Activated T-helper 2 cell treated with anti-CD3 and anti-CD28 coated beads, Interferon-gamma antibody, Interleukin-2, Interleukin-4, amounts not matched to agents 10 μg/mL and 5 μg/mL and 100 μg/mL, durations not matched to agents 14 hours and 24 hours and 36 hours (primary cell): ENCODE results near the gene IFIT3. TPM values are rescaled to one million over a fixed set of nuclear protein-coding genes. Genes with fewer than 3 reads are reported as not detected.

ENCODE experiments used
- DNase-seq: peaks from one replicate; pipeline ENCODE4 v3.0.0; 2021; ENCODE audit warnings: low spot score
- H3K27ac Mint-ChIP-seq: one replicate; pipeline ENCODE4 v1.8.0; 2021; ENCODE audit warnings: mixed read lengths
- H3K27me3 Mint-ChIP-seq: one replicate; pipeline ENCODE4 v1.8.0; 2021; ENCODE audit warnings: low read depth, mixed read lengths
- H3K36me3 Mint-ChIP-seq: one replicate; pipeline ENCODE4 v1.8.0; 2021; ENCODE audit warnings: low read depth, mixed read lengths
- H3K4me1 Mint-ChIP-seq: one replicate; pipeline ENCODE4 v1.8.0; 2021; ENCODE audit warnings: low read depth, mixed read lengths
- H3K4me3 Mint-ChIP-seq: one replicate; pipeline ENCODE4 v1.8.0; 2021; ENCODE audit warnings: low read depth, mild to moderate bottlenecking, moderate library complexity, mixed read lengths
- H3K9me3 Mint-ChIP-seq: one replicate; pipeline ENCODE4 v1.8.0; 2021; ENCODE audit warnings: mixed read lengths
- intact Hi-C: fragments of 100-400 bp; cut with micrococcal nuclease; formaldehyde crosslinking; loops from one replicate; pipeline ENCODE4 v1.15.1; 2023
- total RNA-seq: library from RNA; stranded (reverse); gene quantifications from 2 replicates; pipeline ENCODE4 v1.2.3, GENCODE V29; 2022

The IFIT3 gene
- total RNA-seq, 1 donor from 2014 or later, result 0.94 TPM

DNA sequence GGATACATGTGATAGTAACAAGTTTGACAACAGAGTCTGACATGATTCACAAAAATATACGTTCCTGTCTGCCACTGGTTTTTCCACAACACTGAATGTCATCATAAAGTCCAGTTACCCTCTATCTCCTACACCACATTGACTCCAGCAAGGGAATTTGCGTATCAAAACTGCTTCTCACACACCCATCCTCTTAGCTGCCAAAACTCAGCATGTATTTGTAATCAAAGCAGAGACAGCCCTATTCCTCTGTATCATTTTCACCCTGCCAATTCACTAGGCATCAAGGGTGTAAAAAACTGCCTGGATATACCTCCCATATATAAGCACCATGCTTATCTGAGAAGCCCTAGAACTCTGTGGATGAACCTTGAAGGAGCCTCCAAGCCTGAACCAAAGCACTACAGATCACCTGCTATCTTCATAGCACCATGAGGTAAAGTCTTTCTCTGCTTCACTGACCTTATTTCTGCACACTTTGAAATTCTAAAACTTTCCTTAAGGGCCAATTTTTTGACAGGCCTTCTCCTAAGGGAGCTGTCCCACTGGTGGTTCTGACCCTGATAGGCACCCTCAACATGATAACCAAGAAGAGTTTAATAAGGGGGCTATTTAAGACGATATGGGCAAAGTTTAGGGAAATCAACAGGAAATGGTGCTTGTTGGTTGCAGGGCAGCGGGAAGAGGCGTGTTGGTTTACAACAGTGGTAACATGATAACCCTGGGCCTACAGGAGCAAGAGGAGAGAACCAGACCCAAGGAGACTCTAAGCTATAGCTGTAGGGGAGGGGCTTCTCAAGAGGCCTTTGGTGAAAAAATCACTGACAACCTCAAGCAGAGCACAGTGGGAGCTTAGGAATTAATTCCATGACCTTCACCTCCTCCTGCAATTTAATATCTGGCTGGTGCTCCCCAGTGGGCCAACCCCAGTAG lies 50.2 kb downstream of the IFIT3 start, which contains the start of gene IFIT1B:
IFIT1B (plus strand) TSS at position 352 of the 933 bp plus-strand sequence; CDS start at position 432, 80 bp downstream.
- Mint-ChIP-seq H3K4me3 (no peak within 1 kb of the TSS), H3K4me1 (no peaks in the 10 kb centered on the region), H3K27ac (no peak within 1 kb of the TSS), H3K9me3 (no peaks in the 10 kb centered on the region), H3K36me3 (no peaks in the 10 kb centered on the region), H3K27me3 (peaks cover 17% of the 10 kb centered on the region)
- intact Hi-C loops, result no loop called here
- DNase-seq, result no peak

DNA sequence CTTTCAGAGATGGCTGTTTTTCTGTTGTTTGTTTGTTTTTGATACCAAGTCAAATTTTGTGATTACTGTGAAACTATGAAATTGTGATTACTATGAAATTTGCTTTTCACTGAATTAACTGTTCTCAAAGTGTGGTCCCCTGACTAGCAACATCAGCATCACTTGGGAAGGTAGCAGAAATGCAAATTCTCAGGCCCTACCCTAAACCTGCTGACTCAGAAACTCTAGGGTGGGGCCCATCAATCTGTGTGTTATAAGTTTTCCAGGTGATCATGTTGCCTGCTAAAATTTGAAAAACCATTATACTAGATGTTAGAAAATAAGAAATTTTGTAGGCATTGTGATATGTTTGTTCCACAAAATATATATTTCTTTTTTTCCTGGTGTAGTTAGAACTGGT lies 51.3 kb downstream of the IFIT3 start:
- peaks cover 27% of the 10 kb centered on the region for H3K27me3 Mint-ChIP-seq
- H3K4me1 Mint-ChIP-seq, result no peaks in the 10 kb centered on the region
- intact Hi-C loops, result no loop called here
- no peaks in the 10 kb centered on the region for H3K36me3 Mint-ChIP-seq
- H3K4me3 Mint-ChIP-seq, result no peak overlapping the region
- no peaks in the 10 kb centered on the region for H3K9me3 Mint-ChIP-seq
- no peak for DNase-seq
- H3K27ac Mint-ChIP-seq, result no peak overlapping the region

DNA sequence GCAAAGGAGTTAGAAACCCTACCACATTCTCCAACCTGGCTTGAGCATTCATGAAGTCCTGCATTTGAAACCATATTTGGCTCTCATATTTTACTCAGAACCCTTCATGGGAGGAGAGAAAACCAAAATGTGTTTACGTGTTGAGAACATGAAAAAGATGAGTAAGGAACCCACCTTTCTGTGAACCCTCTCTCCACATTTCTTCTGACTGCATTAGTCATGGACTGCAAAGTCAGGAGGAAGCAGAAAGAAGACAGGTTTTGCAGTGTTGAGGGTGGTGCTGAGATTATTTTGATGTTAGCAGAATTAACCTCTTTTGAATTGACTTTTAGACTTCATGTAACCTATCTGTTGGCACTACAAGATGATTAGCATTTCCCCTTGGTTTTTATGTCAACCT lies 55.0 kb downstream of the IFIT3 start:
- Mint-ChIP-seq H3K27ac (no peak overlapping the region), H3K9me3 (no peaks in the 10 kb centered on the region), H3K27me3 (peaks cover 38% of the 10 kb centered on the region), H3K4me3 (no peak overlapping the region), H3K4me1 (no peaks in the 10 kb centered on the region), H3K36me3 (no peaks in the 10 kb centered on the region)
- intact Hi-C loops, result no loop called here
- no peak for DNase-seq

DNA sequence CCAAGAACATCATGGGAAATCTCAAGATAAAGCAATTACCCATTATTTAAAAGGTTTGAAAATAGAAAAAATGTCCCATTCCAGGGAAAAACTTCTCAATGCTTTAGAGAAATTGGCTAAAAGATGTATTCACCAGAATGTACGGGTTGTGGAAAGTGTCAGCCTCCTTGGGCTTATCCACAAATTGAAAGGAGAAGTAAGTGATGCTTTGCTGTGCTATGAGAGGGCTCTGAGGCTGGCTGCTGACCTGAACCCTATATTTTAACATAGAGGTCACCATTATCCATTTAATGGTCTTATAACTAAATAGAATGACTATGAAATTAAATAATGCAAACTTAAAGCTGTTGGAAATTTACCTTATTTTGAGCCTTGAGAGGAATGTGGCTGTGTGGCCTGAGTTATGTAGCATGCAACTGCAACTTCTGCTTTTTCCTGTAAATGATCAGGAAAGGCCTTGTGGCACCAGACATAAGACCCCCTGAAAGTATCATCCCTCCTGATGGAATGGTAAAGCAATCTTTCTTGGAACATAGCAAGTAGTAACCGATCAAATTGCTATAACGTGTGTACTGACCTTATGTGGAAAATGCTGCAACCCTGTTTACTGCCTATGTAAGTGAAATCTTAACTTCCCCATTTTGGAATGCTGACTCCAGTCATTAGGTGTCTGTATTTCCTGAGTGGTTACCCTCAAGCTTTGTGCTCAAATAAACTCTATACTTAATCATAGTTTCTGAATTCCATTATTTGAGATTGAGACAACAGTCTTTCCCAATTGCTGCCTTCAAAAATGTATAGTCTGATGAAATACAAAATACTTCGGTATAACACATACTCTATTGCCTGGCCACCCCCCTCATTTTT lies 56.9 kb downstream of the IFIT3 start:
- Mint-ChIP-seq H3K9me3 (no peaks in the 10 kb centered on the region), H3K27ac (no peak overlapping the region), H3K36me3 (no peaks in the 10 kb centered on the region), H3K4me3 (no peak overlapping the region), H3K27me3 (peaks cover 36% of the 10 kb centered on the region), H3K4me1 (no peaks in the 10 kb centered on the region)
- intact Hi-C loops, result no loop called here
- DNase-seq, result no peak

DNA sequence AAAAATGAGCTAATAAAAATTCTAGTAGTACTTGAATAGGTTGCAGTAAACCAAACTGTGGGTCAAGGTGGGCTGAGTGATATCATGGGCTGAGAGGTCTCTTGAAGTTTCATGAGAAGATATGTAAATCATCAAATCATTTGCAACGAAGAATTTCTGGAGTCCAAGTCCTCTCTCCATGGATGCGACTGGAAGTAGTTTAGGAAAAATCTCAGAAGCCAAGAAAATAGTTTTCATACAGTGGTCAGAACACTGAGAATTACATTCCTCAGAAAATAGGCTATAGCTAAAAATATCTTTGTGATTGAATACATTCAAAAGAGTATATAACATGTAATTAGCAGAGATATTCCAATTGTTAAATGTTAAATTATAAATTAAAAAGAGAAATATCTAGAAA lies 61.0 kb downstream of the IFIT3 start:
- Mint-ChIP-seq H3K27me3 (peaks cover 24% of the 10 kb centered on the region), H3K4me1 (peaks cover 16% of the 10 kb centered on the region), H3K36me3 (no peaks in the 10 kb centered on the region), H3K27ac (no peak overlapping the region), H3K9me3 (no peaks in the 10 kb centered on the region), H3K4me3 (no peak overlapping the region)
- intact Hi-C loops, result no loop called here
- DNase-seq, result no peak

DNA sequence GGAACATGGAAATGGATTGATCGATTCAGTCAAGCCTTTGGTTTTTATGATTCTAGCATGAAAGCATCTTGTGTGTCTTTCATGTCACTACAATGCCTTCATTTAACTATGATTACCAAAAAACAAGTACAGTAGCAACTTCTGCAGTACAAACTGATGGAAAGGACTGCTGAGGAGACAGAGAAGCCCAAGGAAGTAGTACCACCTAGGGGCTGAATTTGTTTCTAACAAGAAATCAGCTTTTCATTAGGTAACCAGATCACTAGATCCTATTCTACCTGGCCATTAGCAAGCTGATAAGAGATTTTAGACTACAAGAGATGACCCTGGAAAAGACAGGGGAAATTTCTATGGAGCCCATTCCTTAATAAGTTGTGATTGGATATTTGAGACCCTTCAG lies 61.5 kb downstream of the IFIT3 start:
- Mint-ChIP-seq H3K27me3 (peaks cover 20% of the 10 kb centered on the region), H3K27ac (no peak overlapping the region), H3K36me3 (no peaks in the 10 kb centered on the region)

More for the DNA sequence above, 61.5 kb downstream of the IFIT3 start:
- peaks cover 16% of the 10 kb centered on the region for H3K4me1 Mint-ChIP-seq
- no peak for DNase-seq
- no peak overlapping the region for H3K4me3 Mint-ChIP-seq
- H3K9me3 Mint-ChIP-seq, result no peaks in the 10 kb centered on the region
- intact Hi-C loops, result no loop called here

Other genes starting within 250 kb of the IFIT3 start
- gene CH25H, start 120.7 kb upstream of the IFIT3 start, total RNA-seq, result not detected in 2 replicates
- 12.9 and 13.6 TPM in 2 replicates for gene LIPA, start 76.2 kb upstream of the IFIT3 start, total RNA-seq
- 0.57 and 0.82 TPM in 2 replicates for gene IFIT2, start 26.0 kb upstream of the IFIT3 start, total RNA-seq
- not detected in 2 replicates for gene IFIT1B, start 50.1 kb downstream of the IFIT3 start, total RNA-seq
- gene IFIT1, start 64.6 kb downstream of the IFIT3 start, total RNA-seq, result 0.09 and 0.32 TPM in 2 replicates
- 4.4 and 4.8 TPM in 2 replicates for gene IFIT5, start 86.6 kb downstream of the IFIT3 start, total RNA-seq
- gene SLC16A12, start 207.6 kb downstream of the IFIT3 start, total RNA-seq, result not detected in 2 replicates